Left renal cortex interstitium (tissue), 4 donors: ENCODE data around the gene DNAJC5G. TPM values are rescaled to one million over a fixed set of nuclear protein-coding genes. Genes with fewer than 3 reads are reported as not detected.

Experiments
- DNase-seq, 4 donors: peaks; one replicate each; pipeline ENCODE4 v3.0.0-alpha.2; 2013; ENCODE audit warnings: low read depth in 4 of 4, low spot score in 2 of 4, missing footprints in 1 of 4
- polyA plus RNA-seq, 4 donors: library from polyadenylated mRNA; unstranded; fragments of 120-200 nt; gene quantifications; one replicate each; pipeline ENCODE4 v1.2.1, GENCODE V29; 2013; ENCODE audit not compliant: insufficient read length in 4 of 4

Gene DNAJC5G
- polyA plus RNA-seq: 1 to 10 TPM in 2 of 4 donors, under 1 TPM in 2; 0.43 to 1.6 (median 0.83) TPM

DNA sequence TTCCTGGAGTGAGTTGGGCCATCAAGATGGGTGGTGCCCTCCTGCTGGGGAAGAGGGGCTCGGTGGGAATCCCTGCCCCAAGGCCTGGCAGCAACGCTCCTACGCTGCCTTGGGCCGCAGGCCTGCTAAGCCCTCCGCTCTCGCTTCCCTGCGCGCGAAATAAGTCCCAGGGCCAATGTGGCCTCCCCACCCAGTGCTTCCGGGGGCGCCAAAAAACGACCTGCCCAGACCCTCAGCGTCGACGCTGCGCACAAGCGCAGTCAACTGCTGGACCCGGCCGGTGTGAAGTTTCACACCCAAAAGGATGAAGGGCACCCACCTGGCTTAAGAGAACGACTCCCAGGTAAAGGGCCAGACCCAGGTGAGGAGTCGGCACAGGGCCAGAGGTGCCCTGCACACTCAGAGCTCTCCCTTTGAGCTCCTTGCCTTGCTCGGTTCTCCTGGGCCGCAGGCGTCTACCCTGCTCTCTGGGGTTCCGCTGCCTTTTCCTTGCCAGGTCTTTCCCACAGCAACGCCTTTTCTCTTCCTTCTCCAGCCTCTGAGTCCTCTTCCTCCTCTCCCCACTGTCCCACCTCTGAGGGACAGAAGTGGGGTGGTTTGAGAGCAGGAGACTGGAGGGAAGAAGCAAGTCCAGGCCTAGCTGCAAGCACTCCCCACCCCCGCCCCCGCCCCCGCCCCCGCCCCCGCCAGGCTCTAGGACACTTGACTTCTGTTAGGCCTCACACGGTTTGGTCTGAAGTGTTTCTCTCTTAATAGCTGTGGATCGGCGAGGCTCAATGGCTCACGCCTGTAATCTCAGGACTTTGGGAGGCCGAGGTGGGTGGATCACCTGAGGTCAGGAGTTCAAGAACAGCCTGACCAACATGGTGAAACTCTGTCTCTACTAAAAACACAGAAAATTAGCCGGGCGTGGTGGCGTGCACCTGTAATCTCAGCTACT, at the start of gene DNAJC5G:
TSS of gene DNAJC5G (plus strand) at position 223 of the 940 bp plus-strand sequence. CDS start 1,296 bp downstream, outside the sequence.
- DNase-seq: no peak

- no peak for DNase-seq
Observed at GRCh38 chr2:27225526-27225925, 49.7 kb upstream of the DNAJC5G start.

- DNase-seq: no peak
Observed at GRCh38 chr2:27227501-27227900, 47.7 kb upstream of the DNAJC5G start.

GRCh38 chr2:27231921-27232320, 43.3 kb upstream of the DNAJC5G start:
- no peak for DNase-seq

DNA sequence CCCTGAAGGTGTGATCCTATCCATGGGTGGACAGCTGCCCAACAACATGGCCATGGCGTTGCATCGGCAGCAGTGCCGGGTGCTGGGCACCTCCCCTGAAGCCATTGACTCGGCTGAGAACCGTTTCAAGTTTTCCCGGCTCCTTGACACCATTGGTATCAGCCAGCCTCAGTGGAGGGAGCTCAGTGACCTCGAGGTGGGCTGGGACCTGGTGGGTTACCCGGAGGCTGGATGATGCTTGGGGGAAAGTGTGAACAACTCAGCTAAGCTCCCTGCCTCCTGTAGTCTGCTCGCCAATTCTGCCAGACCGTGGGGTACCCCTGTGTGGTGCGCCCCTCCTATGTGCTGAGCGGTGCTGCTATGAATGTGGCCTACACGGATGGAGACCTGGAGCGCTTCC, 41.9 kb upstream of the DNAJC5G start:
- no peak for DNase-seq

GRCh38 chr2:27236136-27236535, 39.1 kb upstream of the DNAJC5G start:
- DNase-seq: no peak

DNA sequence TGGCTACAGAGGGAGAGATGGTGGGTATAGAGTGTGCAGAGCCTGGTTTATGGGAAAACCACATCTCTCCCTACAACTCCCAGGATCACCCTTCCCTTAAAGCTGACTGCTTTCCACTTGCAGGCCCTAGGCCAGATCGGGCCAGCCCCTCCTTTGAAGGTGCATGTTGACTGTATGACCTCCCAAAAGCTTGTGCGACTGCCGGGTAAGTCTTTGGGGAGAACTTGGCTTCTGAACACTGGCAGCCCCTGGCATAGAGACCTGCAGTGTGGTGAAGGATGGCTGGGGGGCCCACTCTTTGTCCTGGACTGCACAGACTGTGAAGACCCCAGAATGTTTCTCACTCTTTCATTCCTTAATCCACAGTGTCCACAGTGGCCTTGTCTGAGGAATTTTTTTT, 38.6 kb upstream of the DNAJC5G start:
- DNase-seq: no peak

GRCh38 chr2:27237341-27237945, 37.8 kb upstream of the DNAJC5G start:
- DNase-seq: no peak

DNA sequence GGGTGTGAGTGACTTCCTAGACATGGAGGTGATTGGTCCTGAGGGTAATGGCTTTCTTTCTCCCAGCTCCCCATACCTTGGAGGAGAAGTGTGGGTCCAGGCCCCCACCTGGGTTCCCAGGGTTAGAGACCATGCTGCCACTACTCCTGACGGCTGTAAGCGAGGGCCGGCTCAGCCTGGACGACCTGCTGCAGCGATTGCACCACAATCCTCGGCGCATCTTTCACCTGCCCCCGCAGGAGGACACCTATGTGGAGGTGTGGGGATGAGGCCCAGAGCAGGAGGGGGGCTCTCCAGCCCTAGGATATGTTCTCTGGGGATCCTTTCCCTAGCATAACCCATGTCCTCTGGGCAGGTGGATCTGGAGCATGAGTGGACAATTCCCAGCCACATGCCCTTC, 36.3 kb upstream of the DNAJC5G start:
- DNase-seq: no peak

GRCh38 chr2:27240406-27240805, 34.8 kb upstream of the DNAJC5G start:
- DNase-seq: no peak

GRCh38 chr2:27241761-27242613, 33.2 kb upstream of the DNAJC5G start:
- no peak for DNase-seq

GRCh38 chr2:27242614-27242951, 32.6 kb upstream of the DNAJC5G start:
- no peak for DNase-seq

GRCh38 chr2:27243391-27244130, 31.7 kb upstream of the DNAJC5G start:
- DNase-seq: no peak

- DNase-seq: no peak
Observed at GRCh38 chr2:27245116-27245515, 30.1 kb upstream of the DNAJC5G start.

GRCh38 chr2:27245626-27246025, 29.6 kb upstream of the DNAJC5G start:
- no peak for DNase-seq

DNA sequence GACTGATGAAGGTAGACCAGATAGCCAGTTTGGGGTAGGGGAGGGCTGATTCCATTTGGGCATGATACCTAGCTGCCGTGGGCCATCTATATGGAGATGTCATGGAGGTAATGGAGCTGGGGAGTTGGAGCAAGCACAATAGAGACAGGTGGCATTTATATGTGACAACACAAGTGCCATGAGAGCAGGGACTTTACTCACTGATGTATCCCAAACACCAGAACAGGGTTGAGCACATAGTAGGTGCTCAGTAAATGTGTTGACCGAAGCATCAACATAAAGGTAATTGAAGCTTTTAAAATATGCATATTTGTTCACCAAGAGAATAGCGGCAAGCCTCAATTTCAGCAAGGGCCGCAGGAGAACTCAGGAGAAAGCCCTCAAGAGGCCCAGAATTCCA, 27.3 kb upstream of the DNAJC5G start:
- no peak for DNase-seq

DNA sequence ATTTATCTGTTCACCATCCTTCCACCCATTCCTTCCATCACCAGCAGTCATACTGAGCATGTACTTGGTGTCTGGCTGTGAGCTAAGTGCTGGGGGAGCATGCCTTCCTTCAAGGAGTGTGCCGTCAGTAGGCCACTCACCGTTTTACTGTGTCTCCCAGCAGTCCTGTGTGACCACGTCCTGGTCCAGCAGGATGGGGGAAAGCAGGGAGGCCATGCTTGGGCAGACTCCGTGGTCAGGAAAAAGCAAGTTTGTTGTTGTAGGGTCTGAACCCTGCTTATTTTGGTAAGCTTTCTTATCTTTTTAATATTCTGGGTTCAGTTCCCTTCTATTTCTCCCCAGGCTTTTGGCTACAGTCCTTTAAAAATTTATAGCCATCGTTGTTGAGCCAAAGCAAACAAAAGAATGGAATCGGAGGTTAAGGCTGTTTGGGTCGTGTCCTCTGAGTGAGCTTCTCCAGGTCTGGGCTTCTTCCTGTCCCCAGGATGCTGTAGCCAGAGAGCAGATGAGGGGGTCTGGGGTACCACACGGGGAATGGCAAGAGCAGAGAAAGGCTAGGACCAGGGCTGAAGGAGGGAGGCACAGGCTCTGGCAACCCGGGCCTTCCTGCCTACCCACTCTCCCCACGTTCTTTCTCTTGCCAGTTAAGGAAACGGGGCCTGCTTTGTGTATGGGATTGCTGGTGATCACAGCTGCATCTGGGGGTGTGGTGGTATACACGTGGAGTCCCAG, 25.9 kb upstream of the DNAJC5G start:
- no peak for DNase-seq

GRCh38 chr2:27249891-27250651, 25.2 kb upstream of the DNAJC5G start:
- no peak for DNase-seq
